ENCODE measurements around the gene BCAS3.

DNA sequence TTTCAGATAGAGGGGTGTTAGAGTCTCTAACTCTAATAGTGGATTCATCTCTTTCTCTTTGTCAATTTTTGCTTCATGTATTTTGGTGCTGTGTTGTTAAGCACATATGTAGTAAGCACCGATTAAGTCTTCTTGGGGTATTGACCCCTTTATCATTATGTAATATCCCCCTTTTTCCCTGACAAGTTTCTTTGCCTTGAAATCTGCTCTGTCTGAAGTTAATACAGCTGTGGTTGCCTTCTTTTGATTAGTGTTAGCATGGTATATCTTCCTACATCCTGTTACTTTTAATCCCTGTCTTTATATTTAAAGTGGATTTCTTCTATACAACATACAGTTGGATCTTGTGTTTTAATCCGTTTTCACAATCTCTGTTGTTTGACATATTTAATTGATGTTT lies 60.6 kb downstream of the BCAS3 start:
- TF ChIP-seq, protein P1, sequence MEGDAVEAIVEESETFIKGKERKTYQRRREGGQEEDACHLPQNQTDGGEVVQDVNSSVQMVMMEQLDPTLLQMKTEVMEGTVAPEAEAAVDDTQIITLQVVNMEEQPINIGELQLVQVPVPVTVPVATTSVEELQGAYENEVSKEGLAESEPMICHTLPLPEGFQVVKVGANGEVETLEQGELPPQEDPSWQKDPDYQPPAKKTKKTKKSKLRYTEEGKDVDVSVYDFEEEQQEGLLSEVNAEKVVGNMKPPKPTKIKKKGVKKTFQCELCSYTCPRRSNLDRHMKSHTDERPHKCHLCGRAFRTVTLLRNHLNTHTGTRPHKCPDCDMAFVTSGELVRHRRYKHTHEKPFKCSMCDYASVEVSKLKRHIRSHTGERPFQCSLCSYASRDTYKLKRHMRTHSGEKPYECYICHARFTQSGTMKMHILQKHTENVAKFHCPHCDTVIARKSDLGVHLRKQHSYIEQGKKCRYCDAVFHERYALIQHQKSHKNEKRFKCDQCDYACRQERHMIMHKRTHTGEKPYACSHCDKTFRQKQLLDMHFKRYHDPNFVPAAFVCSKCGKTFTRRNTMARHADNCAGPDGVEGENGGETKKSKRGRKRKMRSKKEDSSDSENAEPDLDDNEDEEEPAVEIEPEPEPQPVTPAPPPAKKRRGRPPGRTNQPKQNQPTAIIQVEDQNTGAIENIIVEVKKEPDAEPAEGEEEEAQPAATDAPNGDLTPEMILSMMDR (IDR thresholded peaks at IDR 0.05) = no peak
- TF ChIP-seq ZFX (IDR thresholded peaks at IDR 0.05; ENCODE audit: borderline replicate concordance) = no peak
